SU-DHL-6 (cell line): ENCODE data around the gene GARRE1.
"Not testable (repeated sequence)": the region's sequence is repeated elsewhere in the genome, so short reads cannot be mapped to it uniquely, and the experiment has no call there.

Source experiments
- H2AFZ ChIP-seq: fragments of 200-600 bp; sonication (generic); 2 replicates; pipeline ENCODE4 v1.6.1; 2014; ENCODE audit warnings: low read depth, mild to moderate bottlenecking, moderate library complexity, mixed read lengths, antibody characterized with exemption, low read length; ENCODE audit not compliant: severe bottlenecking
- H3F3A ChIP-seq: fragments of 200-600 bp; shearing (Covaris generic); 2 replicates; pipeline ENCODE4 v1.6.0; 2016; ENCODE audit warnings: antibody characterized with exemption, mild to moderate bottlenecking; ENCODE audit not compliant: insufficient read depth
- H3K27ac ChIP-seq: fragments of 200-600 bp; sonication (generic); 2 replicates; pipeline ENCODE4 v1.5.1; 2016; ENCODE audit warnings: low read depth, mild to moderate bottlenecking, low read length, moderate library complexity, mixed read lengths
- H3K27me3 ChIP-seq: fragments of 200-600 bp; sonication (generic), shearing (Covaris generic); 2 replicates; pipeline ENCODE4 v1.6.0; 2014; ENCODE audit warnings: mild to moderate bottlenecking, low read length
- H3K36me3 ChIP-seq: fragments of 200-600 bp; sonication (generic); 2 replicates; pipeline ENCODE4 v1.6.1; 2014; ENCODE audit warnings: mild to moderate bottlenecking, low read length, mixed read lengths
- H3K4me2 ChIP-seq: fragments of 300-600, 200-600 bp; shearing (Covaris generic), sonication (generic); 2 replicates; pipeline ENCODE4 v1.6.0; 2014; ENCODE audit warnings: low read length, low read depth, mild to moderate bottlenecking; ENCODE audit not compliant: poor library complexity, severe bottlenecking
- H3K4me3 ChIP-seq: fragments of 200-600 bp; sonication (generic); 2 replicates; pipeline ENCODE4 v1.5.1; 2014; ENCODE audit warnings: antibody characterized with exemption, low read length, mild to moderate bottlenecking, mixed read lengths; ENCODE audit not compliant: insufficient read depth, poor library complexity, severe bottlenecking
- H3K79me2 ChIP-seq: fragments of 200-600 bp; sonication (generic); 2 replicates; pipeline ENCODE4 v1.6.1; 2014; ENCODE audit warnings: mild to moderate bottlenecking, low read length, moderate library complexity; ENCODE audit not compliant: insufficient read depth
- H3K9ac ChIP-seq: fragments of 200-600 bp; sonication (generic); 2 replicates; pipeline ENCODE4 v1.7.0; 2014; ENCODE audit warnings: mild to moderate bottlenecking, low read length
- H3K9me2 ChIP-seq: fragments of 200-600 bp; sonication (generic); replicated peaks from 2 replicates; pipeline ENCODE4 v1.6.1; 2014; ENCODE audit warnings: low read length; ENCODE audit not compliant: insufficient read depth
- H3K9me3 ChIP-seq: fragments of 200-600 bp; sonication (generic); 2 replicates; pipeline ENCODE4 v1.6.1; 2014; ENCODE audit warnings: low read length, mixed read lengths; ENCODE audit not compliant: insufficient read depth
- H4K20me1 ChIP-seq: fragments of 200-600 bp; sonication (generic); 2 replicates; pipeline ENCODE4 v1.6.1; 2014; ENCODE audit warnings: low read depth, mild to moderate bottlenecking, antibody characterized with exemption, low read length, moderate library complexity, mixed read lengths
- EZH2phosphoT487 ChIP-seq: fragments of 200-600 bp; sonication (generic), shearing (Covaris generic); conservative IDR thresholded peaks from 2 replicates; pipeline ENCODE4 v1.6.1; 2018; ENCODE audit warnings: mild to moderate bottlenecking, antibody characterized with exemption, low read length, moderate library complexity, mixed read lengths
- TF ChIP-seq, protein P1 (sequence below): fragments of 200-600 bp; sonication (generic); IDR thresholded peaks from one replicate; pipeline ENCODE4 v1.5.1; 2017; ENCODE audit warnings: antibody characterized with exemption, mild to moderate bottlenecking, low read length, moderate library complexity; ENCODE audit not compliant: insufficient read depth, poor library complexity, severe bottlenecking

GARRE1 gene

GRCh38 chr19:34237939-34238338 lies 16.4 kb upstream of the GARRE1 start:
- Histone ChIP-seq H3K4me2 (no peak overlapping the region), H3K36me3 (no peaks in the 10 kb centered on the region), H3K4me3 (no peak overlapping the region), H3F3A (peaks cover 1% of the 10 kb centered on the region; the same call in 1 of the 2 replicates), H3K27me3 (no peaks in the 10 kb centered on the region), H3K9ac (no peak overlapping the region), H4K20me1 (no peaks in the 10 kb centered on the region), H2AFZ (no peak overlapping the region), H3K9me2 (no peaks in the 10 kb centered on the region), H3K27ac (no peak overlapping the region), H3K79me2 (no peaks in the 10 kb centered on the region), H3K9me3 (no peaks in the 10 kb centered on the region)
- no peak for TF ChIP-seq EZH2phosphoT487

DNA sequence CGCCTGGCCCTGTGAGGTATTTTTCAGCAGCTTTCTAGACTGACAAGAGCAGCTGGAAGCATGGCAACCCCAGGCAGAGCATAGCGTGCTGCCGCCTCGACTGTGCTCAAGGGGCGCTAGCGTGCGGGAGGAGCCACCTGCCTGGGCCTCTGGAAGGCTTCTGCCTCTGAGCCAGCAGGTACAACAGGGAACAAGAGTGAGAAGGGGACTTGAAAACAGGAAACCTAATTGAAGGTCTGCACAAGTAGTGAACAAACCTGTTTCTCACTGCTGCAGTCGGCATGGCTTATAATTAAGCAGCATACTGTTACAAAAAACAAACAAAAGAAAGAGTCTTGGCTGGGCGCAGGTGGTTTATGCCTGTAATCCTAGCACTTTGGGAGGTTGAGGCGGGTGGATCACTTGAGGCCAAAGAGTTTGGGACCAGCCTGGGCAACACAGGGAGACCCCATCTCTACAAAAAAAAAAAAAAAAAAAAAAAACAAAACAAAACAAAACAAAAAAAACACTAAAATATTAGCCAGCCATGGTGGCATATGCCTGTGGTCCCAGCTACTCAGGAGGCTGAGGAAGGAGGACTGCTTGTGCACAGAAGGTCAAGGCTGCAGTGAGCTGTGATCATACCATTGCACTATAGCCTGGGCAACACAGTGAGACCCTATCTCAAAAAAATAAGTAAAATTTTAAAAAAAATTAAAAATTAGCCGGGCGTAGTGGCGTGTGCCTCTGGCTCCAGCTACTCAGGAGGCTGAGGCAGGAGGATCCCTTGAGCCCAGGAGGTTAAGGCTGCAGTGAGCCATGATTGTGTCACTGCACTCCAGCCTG lies 12.6 kb upstream of the GARRE1 start:
- TF ChIP-seq, protein P1, sequence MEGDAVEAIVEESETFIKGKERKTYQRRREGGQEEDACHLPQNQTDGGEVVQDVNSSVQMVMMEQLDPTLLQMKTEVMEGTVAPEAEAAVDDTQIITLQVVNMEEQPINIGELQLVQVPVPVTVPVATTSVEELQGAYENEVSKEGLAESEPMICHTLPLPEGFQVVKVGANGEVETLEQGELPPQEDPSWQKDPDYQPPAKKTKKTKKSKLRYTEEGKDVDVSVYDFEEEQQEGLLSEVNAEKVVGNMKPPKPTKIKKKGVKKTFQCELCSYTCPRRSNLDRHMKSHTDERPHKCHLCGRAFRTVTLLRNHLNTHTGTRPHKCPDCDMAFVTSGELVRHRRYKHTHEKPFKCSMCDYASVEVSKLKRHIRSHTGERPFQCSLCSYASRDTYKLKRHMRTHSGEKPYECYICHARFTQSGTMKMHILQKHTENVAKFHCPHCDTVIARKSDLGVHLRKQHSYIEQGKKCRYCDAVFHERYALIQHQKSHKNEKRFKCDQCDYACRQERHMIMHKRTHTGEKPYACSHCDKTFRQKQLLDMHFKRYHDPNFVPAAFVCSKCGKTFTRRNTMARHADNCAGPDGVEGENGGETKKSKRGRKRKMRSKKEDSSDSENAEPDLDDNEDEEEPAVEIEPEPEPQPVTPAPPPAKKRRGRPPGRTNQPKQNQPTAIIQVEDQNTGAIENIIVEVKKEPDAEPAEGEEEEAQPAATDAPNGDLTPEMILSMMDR, result peak; percentile 77
- no peak for TF ChIP-seq EZH2phosphoT487
- Histone ChIP-seq H3F3A (no peaks in the 10 kb centered on the region), H3K27ac (no peak overlapping the region), H2AFZ (no peak overlapping the region), H3K9me2 (no peaks in the 10 kb centered on the region), H3K27me3 (no peaks in the 10 kb centered on the region), H3K9me3 (no peaks in the 10 kb centered on the region), H3K9ac (no peak overlapping the region), H4K20me1 (no peaks in the 10 kb centered on the region), H3K79me2 (no peaks in the 10 kb centered on the region), H3K36me3 (no peaks in the 10 kb centered on the region), H3K4me2 (no peak overlapping the region), H3K4me3 (no peak overlapping the region)

DNA sequence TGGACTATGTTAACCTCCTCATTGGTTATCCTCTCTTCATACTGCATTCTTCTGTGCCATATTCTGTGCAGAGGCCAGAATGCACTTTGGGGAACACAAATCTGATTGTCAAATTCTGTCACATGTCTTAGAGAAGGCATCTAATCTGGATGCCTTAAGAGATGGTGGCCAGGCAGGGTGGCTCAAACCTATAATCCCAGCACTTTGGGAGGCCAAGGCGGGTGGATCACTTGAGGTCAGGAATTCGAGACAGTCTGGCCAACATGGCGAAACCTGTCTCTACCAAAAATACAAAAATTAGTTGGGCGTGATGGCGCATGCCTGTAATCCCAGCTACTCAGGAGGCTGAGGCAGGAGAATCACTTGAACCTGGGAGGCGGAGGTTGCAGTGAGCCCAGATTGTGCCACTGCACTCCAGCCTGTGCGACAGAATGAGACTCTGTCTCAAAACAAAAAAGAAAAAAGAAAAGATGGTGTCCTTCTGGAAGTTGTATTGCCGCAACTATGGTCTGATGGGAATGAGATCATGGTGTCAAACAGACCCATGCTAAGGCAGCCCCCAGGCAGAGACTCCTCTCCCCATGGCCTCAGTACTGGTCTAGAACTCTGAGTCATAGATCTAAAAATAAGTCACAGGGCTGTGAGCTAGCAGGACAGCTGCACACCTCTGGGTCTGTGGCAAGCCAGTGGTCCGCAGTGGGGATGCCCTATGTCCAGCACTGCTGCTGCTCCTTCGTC lies 11.0 kb upstream of the GARRE1 start:
- not testable (repeated sequence) for H3K9me2 ChIP-seq, H3K9ac ChIP-seq, H3K4me3 ChIP-seq, H3F3A ChIP-seq, H3K79me2 ChIP-seq, H3K27me3 ChIP-seq, H2AFZ ChIP-seq, H3K27ac ChIP-seq, H3K4me2 ChIP-seq, H3K36me3 ChIP-seq, H4K20me1 ChIP-seq, H3K9me3 ChIP-seq

DNA sequence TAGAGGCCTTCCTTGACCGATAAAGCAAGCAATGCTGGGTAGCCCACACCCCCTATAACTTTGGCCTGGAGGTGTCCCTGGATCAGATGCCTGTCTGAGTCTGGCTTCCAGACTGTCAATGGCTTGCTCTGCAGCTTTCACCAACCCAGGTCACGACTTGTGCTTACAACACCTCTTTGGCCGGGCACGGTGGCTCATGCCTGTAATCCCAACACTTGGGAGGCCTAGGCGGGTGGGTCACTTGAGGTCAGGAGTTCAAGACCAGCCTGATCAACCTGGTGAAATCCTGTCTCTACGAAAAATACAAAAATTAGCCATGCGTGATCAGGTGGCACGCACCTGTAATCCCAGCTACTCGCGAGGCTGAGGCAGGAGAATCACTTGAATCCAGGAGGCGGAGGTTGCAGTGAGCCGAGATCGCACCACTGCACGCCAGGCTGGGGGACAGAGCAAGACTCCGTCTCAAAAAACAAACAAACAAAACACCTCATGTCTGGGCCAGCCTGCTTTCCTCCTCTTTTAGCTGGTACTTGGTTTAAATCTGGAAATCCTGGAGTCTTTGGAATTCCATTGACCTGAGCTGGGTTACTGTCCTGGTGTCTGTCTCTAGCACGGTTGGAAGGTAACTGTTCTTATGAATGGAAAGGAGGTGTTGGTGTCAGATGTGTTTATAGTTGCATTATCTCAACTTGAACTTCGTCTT lies 10.3 kb upstream of the GARRE1 start:
- no peak overlapping the region for H3K27ac ChIP-seq
- no peaks in the 10 kb centered on the region for H4K20me1 ChIP-seq
- no peak overlapping the region for H3K4me2 ChIP-seq
- H3K27me3 ChIP-seq, result no peaks in the 10 kb centered on the region
- H3K4me3 ChIP-seq, result no peak overlapping the region
- no peaks in the 10 kb centered on the region for H3K36me3 ChIP-seq
- no peaks in the 10 kb centered on the region for H3K9me2 ChIP-seq
- no peaks in the 10 kb centered on the region for H3K79me2 ChIP-seq
- no peaks in the 10 kb centered on the region for H3F3A ChIP-seq
- no peak for TF ChIP-seq EZH2phosphoT487
- TF ChIP-seq, protein P1, result no peak
- no peak overlapping the region for H3K9ac ChIP-seq
- H3K9me3 ChIP-seq, result no peaks in the 10 kb centered on the region
- H2AFZ ChIP-seq, result no peak overlapping the region
